ENCODE measurements around the gene SLC27A5. TPM values are rescaled to one million over a fixed set of nuclear protein-coding genes. Genes with fewer than 3 reads are reported as not detected.
"Not testable (repeated sequence)": the region's sequence is repeated elsewhere in the genome, so short reads cannot be mapped to it uniquely, and the experiment has no call there.

SLC27A5 gene
- polyA plus RNA-seq, 2 of the 4 experiments (the other 2 are of a cell fraction) = 30.2 to 37.8 TPM

GRCh38 chr19:58491393-58491792, 20.4 kb downstream of the SLC27A5 start:
- TF ChIP-seq MAFK (IDR thresholded peaks at IDR 0.05; ENCODE audit: partially characterized antibody) = no peak
- Histone ChIP-seq H3K4me2 (no peak overlapping the region), H3K27ac (no peak overlapping the region), H3K4me1 (no peaks in the 10 kb centered on the region), H3K4me3 (no peak overlapping the region), H3K9me3 (no peaks in the 10 kb centered on the region)
- ChIA-PET CTCF (interaction anchor here (1.7 to 3.3 kb wide), 2 partner anchors 12 to 28 kb away, joined by 5 to 15 read pairs; partner anchors contain the start of gene ZBTB45), POLR2A (no interaction called here)
- FAIRE-seq = no peak
- no peak for DNase-seq (ENCODE audit: low read depth in 1 of 2, low spot score in 1 of 2)
- 81% methylated on average over 5 of the region's 5 CpGs for WGBS (ENCODE audit: missing lambda C conversion rate)
- ATAC-seq = peak in 1 of 2 experiments; percentile 52; a peak in 2 of 6 replicates

GRCh38 chr19:58484349-58484748, 27.4 kb downstream of the SLC27A5 start:
- not testable (repeated sequence) for H3K27ac ChIP-seq, FAIRE-seq, H3K4me1 ChIP-seq, H3K4me2 ChIP-seq, H3K4me3 ChIP-seq, H3K9me3 ChIP-seq, ATAC-seq
- 88% methylated on average over 5 of the region's 5 CpGs for WGBS (ENCODE audit: missing lambda C conversion rate)
- CTCF ChIA-PET = interaction anchor here (0.6 to 1.2 kb wide), 3 partner anchors 15 to 17 kb away, joined by 3 to 4 read pairs (median 3); no protein-coding TSS in a partner anchor
- POLR2A ChIA-PET = interaction anchor here (0.6 to 0.7 kb wide), 2 partner anchors 59 to 947 kb away, joined by 3 read pairs; partner anchors contain the start of gene TRIM28
- peak in 1 of 2 experiments; percentile 38 for DNase-seq (ENCODE audit: low read depth in 1 of 2, low spot score in 1 of 2)

- TF ChIP-seq USF2 (IDR thresholded peaks at IDR 0.05) = no peak
- no peak for TF ChIP-seq RNF2 (IDR thresholded peaks at IDR 0.05; ENCODE audit: borderline replicate concordance, low read depth)
- TF ChIP-seq RARB (CRISPR knock-in tag; IDR thresholded peaks at IDR 0.05) = no peak
- no peak for TF ChIP-seq CHD2 (IDR thresholded peaks at IDR 0.05; ENCODE audit: low read length, partially characterized antibody)
- no peak for TF ChIP-seq HES2 (IDR thresholded peaks at IDR 0.05)
- no peak for TF ChIP-seq ELK1 (IDR thresholded peaks at IDR 0.05; ENCODE audit: low read depth, low read length)
- TF ChIP-seq FOSL2 (IDR thresholded peaks at IDR 0.05) = no peak
- TF ChIP-seq FOSL2 (CRISPR knock-in tag; IDR thresholded peaks at IDR 0.05) = no peak
- no peak for TF ChIP-seq FOXS1 (CRISPR knock-in tag; IDR thresholded peaks at IDR 0.05)
- TF ChIP-seq NR3C1 (IDR thresholded peaks at IDR 0.05) = no peak
- TF ChIP-seq E2F6 (IDR thresholded peaks at IDR 0.05; ENCODE audit: borderline replicate concordance, low read depth) = no peak
- no peak for TF ChIP-seq CBX8 (IDR thresholded peaks at IDR 0.05)
- no peak for TF ChIP-seq TFCP2L1 (CRISPR knock-in tag; IDR thresholded peaks at IDR 0.05)
- no peak for TF ChIP-seq KDM5A (IDR thresholded peaks at IDR 0.05)
- TF ChIP-seq NPAS2 (CRISPR knock-in tag; IDR thresholded peaks at IDR 0.05; ENCODE audit: borderline replicate concordance) = no peak
- TF ChIP-seq RCOR1 (IDR thresholded peaks at IDR 0.05; ENCODE audit: low read depth, low read length) = no peak
- TF ChIP-seq BHLHE40 (IDR thresholded peaks at IDR 0.05; ENCODE audit: low read depth, low read length) = no peak
- WGBS (ENCODE audit: missing lambda C conversion rate) = 90% methylated on average over 2 of the region's 2 CpGs
- H3K4me2 ChIP-seq = no peak overlapping the region
- no peaks in the 10 kb centered on the region for H3K9me3 ChIP-seq
- FAIRE-seq (no peak), DNase-seq (ENCODE audit: low read depth in 1 of 2, low spot score in 1 of 2) (no peak), ATAC-seq (no peak)
- H3K4me1 ChIP-seq = no peaks in the 10 kb centered on the region
- no peak overlapping the region for H3K27ac ChIP-seq
- no peak overlapping the region for H3K4me3 ChIP-seq
- POLR2A ChIA-PET = interaction anchor here (0.6 kb wide), 1 partner anchor 60 kb away, joined by 3 read pairs; the partner anchor contains the start of gene TRIM28
- CTCF ChIA-PET = interaction anchor here (0.9 to 1.2 kb wide), 2 partner anchors 16 to 18 kb away, joined by 3 to 4 read pairs; no protein-coding TSS in a partner anchor
Observed at GRCh38 chr19:58483776-58484175, 28.0 kb downstream of the SLC27A5 start.

GRCh38 chr19:58482372-58482771, 29.4 kb downstream of the SLC27A5 start:
- no peak for DNase-seq (ENCODE audit: low read depth in 1 of 2, low spot score in 1 of 2)
- ATAC-seq = no peak
- CTCF ChIA-PET = interaction anchor here (3.2 kb wide), 1 partner anchor 37 kb away, joined by 24 read pairs; the partner anchor contains the start of gene ZBTB45
- Histone ChIP-seq H3K4me1 (no peaks in the 10 kb centered on the region; the same call in 2 of the 3 replicates), H3K4me2 (no peak overlapping the region), H3K4me3 (no peak overlapping the region), H3K9me3 (no peaks in the 10 kb centered on the region), H3K27ac (no peak overlapping the region)
- no peak for FAIRE-seq
- POLR2A ChIA-PET = no interaction called here
- WGBS (ENCODE audit: missing lambda C conversion rate) = 88% methylated on average over 7 of the region's 7 CpGs
- TF ChIP-seq SMC3 (IDR thresholded peaks at IDR 0.05) (no peak), RCOR1 (IDR thresholded peaks at IDR 0.05; ENCODE audit: low read depth, low read length) (no peak), CTCF (IDR thresholded peaks at IDR 0.05) (no peak), PHF8 (IDR thresholded peaks at IDR 0.05; ENCODE audit: borderline replicate concordance, low read depth) (no peak), JUNB (IDR thresholded peaks at IDR 0.05) (no peak), HMGXB4 (CRISPR knock-in tag; IDR thresholded peaks at IDR 0.05; ENCODE audit: borderline replicate concordance) (no peak), EHMT2 (IDR thresholded peaks at IDR 0.05; ENCODE audit: low read depth) (no peak), HEYL (CRISPR knock-in tag; IDR thresholded peaks at IDR 0.05) (no peak), FOXS1 (CRISPR knock-in tag; IDR thresholded peaks at IDR 0.05) (no peak)

Measured in A549 (cell line).